ENCODE results near the gene KDM7A.

DNA sequence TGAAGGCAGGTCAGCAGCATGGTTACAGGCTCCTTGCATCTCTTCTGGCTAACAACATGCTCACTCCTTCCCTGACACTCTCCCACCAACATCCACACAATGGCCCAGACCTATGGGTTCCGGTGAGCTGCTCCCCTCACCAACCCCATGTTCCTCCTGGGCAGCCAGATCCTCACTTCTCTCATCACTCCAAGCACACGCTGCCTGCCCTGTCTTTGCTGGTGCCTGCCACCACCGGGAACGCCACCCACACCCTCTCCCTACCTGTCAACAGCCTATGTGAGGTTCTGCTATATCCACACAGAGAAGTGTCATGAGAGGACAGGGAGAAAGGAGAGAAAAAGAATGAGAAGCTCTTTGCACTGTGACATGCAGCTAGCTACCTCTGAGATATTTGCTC, 128.6 kb downstream of the KDM7A start:
- TF ChIP-seq POLR2A (IDR thresholded peaks at IDR 0.05) (no peak), POLR2AphosphoS5 (IDR thresholded peaks at IDR 0.05) (no peak), EP300 (IDR thresholded peaks at IDR 0.05; ENCODE audit: low read depth) (no peak), CTCF (IDR thresholded peaks at IDR 0.05) (no peak)

Measured in transverse colon (tissue), 4 donors.